Right lobe of liver (tissue), 6 donors: ENCODE results near the gene ULK4. TPM values are rescaled to one million over a fixed set of nuclear protein-coding genes. Genes with fewer than 3 reads are reported as not detected.
A peak's percentile ranks its signal among the peaks of the same experiment; 100 is the strongest.

Experiments
- ATAC-seq, 4 donors: fragments of 200-7000 bp; cut with Tn5 transposase; one replicate each; pipeline ENCODE4 v1.9.1; 2020; ENCODE audit warnings: mild to moderate bottlenecking in 4 of 4, moderate library complexity in 4 of 4
- DNase-seq, 3 donors: peaks; one replicate each; pipeline ENCODE4 v3.0.0-alpha.2; 2020
- H3K27ac ChIP-seq, 3 donors: fragments of 200-600 bp; one replicate each; pipeline ENCODE4 v1.8.0; 2022
- H3K27me3 ChIP-seq, 2 donors: fragments of 200-600 bp; one replicate each; pipeline ENCODE4 v1.8.0; 2022
- H3K36me3 ChIP-seq, 4 donors: fragments of 200-600 bp; sonication (generic) in 1 of 4; one replicate each; pipeline versions ENCODE4 v1.5.1 to v1.8.0; 2017 to 2022; ENCODE audit warnings: control low read depth in 1 of 4
- H3K4me1 ChIP-seq, 4 donors: fragments of 200-600 bp; sonication (generic) in 1 of 4; one replicate each; pipeline versions ENCODE4 v1.5.1 to v1.8.0; 2017 to 2022; ENCODE audit warnings: control low read depth in 1 of 4
- H3K4me3 ChIP-seq, 3 donors: fragments of 200-600 bp; one replicate each; pipeline ENCODE4 v1.8.0; 2022
- H3K9me3 ChIP-seq, 4 donors: fragments of 200-600 bp; sonication (generic) in 1 of 4; one replicate each; pipeline versions ENCODE4 v1.5.1 to v1.8.0; 2017 to 2022; ENCODE audit warnings: control low read depth in 1 of 4
- POLR2A ChIP-seq: fragments of 450-650 bp; IDR thresholded peaks from one replicate; pipeline ENCODE4 v1.6.1; 2017; ENCODE audit warnings: antibody characterized with exemption, mild to moderate bottlenecking
- WGBS: methylation state at CpG from one replicate; pipeline ENCODE4 v1.1.6; 2018; ENCODE audit warnings: low coverage, low lambda C conversion rate; ENCODE audit not compliant: insufficient coverage; ENCODE audit errors: missing lambda C conversion rate; 5-methylcytosine and 5-hydroxymethylcytosine counted together
- intact Hi-C, 2 donors: fragments of 100-400 bp; cut with DNase I; formaldehyde crosslinking; loops; one replicate each; pipeline versions ENCODE4 v1.11.2 to v1.14.1; 2022
- total RNA-seq, 6 experiments: library from RNA; depleted of rRNA in 2 of 6; stranded (reverse); fragments of >200 nt in 2 of 6; fragmentation: NEBNext Ultra II Directional in 3 of 6; extraction: Animal tissue kit (Norgen Biotek cat#: 25700) in 3 of 6; gene quantifications; one replicate each; pipeline versions ENCODE4 v1.1.0 to v1.2.4, GENCODE V29; 2016 to 2023
- TF ChIP-seq, protein P1 (sequence below), 4 donors: fragments of 200-600 bp in 3 of 4; fragments of 450-650 bp in 1 of 4; IDR thresholded peaks; one replicate each; pipeline versions ENCODE4 v1.5.1 to v1.8.0; 2016 to 2022; ENCODE audit warnings: antibody characterized with exemption in 4 of 4, mild to moderate bottlenecking in 2 of 4
- donor health status: DM: no; HTN: yes; CAD: no.
- donor health status: DM: no; HTN: no; CAD: no.
- donor health status: DM: no; HTN: no; CAD: no.
- donor health status: DM: no; HTN: yes; CAD: no.
- donor health status: DM: no; HTN: yes; CAD: no.

ULK4 gene
- total RNA-seq, 6 experiments from 2014 or later = 2.8 to 5.6 (median 4.9) TPM

DNA sequence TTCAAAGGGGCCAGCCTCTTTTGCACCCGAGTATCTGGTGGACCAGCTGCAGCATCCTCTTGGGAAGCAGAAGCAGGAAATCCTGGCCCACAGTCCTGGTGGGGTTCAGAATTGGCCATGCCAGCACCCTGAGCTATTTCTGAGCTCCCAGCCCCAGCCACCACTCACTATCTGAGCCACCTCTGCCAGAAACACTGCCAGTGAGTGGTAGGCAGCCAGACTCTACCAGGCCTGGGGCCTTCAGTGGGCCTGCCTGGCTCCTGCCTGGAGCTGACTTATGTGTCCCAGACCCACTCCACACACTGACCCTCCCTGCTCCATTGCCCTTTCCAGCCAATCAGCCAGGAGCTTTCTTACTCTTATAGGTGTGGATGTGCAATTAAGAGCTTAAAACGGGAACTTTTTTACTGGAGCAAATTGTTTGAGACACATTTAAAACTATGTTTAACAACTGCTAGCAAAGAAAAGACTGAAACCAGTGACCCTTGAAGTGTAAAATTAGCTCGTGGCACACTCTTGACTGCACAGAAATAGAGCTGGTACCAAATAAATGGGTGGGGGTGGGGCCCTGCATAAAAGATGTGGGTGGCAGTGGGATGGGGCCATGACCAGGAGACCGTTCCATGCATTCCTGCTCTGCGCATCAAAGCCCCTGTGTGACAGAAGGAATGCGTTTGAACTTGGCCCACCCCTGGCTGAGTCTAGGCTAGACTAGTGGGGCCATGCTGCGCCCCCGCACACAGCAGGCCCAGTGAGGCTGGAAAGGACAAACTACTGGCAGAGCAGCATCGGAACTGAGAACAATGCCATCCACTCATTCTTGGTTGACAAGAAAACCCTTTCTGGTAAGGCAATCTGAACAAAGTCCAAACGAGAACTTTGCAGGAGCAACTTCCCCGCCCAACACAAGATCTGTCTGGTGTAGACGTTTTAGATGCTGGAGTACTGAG is 714.6 kb downstream of the ULK4 start:
- DNase-seq = no peak
- H3K4me3 ChIP-seq = no peak overlapping the region

DNA sequence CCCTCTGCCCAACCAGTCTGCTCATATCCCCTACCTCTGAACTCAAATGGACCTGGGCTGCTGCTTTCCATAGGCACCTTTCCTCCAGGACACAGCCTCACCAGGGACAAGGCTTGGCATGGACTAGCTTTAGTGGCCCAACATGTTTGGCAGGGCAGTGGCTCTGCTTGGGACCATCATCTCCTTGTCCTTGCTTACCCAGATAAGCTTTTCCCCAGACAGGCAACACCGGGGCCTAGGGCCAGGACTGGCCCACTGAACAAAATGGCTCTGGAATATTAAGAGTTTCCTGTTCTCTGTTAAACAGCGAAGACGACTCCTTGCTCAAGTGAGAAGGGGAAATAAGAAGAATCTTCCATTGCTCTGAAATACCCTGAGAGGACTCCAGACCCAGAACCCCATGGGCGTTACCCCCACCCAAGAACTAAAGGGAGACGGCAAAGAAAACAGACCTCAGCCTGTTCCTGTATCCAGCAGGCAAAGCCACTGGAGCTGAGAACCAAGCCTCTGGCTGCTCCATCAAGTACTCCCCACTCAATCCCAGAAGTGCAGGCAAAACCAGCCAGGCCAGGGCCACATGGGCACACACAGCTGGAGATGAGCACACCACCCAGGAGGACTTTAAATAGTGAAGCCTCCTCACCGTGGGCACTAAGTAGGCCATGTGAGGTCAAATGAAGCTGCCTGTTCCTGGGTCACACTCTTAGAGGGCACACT is 717.1 kb downstream of the ULK4 start:
- ATAC-seq (peak in 1 of 4 donors; percentile 17), DNase-seq (no peak)
- no peak for TF ChIP-seq POLR2A
- TF ChIP-seq, protein P1, sequence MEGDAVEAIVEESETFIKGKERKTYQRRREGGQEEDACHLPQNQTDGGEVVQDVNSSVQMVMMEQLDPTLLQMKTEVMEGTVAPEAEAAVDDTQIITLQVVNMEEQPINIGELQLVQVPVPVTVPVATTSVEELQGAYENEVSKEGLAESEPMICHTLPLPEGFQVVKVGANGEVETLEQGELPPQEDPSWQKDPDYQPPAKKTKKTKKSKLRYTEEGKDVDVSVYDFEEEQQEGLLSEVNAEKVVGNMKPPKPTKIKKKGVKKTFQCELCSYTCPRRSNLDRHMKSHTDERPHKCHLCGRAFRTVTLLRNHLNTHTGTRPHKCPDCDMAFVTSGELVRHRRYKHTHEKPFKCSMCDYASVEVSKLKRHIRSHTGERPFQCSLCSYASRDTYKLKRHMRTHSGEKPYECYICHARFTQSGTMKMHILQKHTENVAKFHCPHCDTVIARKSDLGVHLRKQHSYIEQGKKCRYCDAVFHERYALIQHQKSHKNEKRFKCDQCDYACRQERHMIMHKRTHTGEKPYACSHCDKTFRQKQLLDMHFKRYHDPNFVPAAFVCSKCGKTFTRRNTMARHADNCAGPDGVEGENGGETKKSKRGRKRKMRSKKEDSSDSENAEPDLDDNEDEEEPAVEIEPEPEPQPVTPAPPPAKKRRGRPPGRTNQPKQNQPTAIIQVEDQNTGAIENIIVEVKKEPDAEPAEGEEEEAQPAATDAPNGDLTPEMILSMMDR (IDR thresholded peaks at IDR 0.05) = no peak
- WGBS = 86% methylated on average over 4 of the region's 6 CpGs
- Histone ChIP-seq H3K4me3 (no peak overlapping the region), H3K27ac (no peak overlapping the region), H3K9me3 (no peaks in the 10 kb centered on the region), H3K27me3 (no peaks in the 10 kb centered on the region), H3K4me1 (no peaks in the 10 kb centered on the region), H3K36me3 (peaks cover 0 to 19% (median 9%) of the 10 kb centered on the region in 4 donors)
- intact Hi-C loops = no loop called here

More for the DNA sequence above, 714.6 kb downstream of the ULK4 start:
- no peak for ATAC-seq
- 95% methylated on average over 9 of the region's 12 CpGs for WGBS
- Histone ChIP-seq H3K27me3 (no peaks in the 10 kb centered on the region), H3K27ac (no peak overlapping the region), H3K36me3 (no peaks in the 10 kb centered on the region), H3K9me3 (no peaks in the 10 kb centered on the region), H3K4me1 (no peaks in the 10 kb centered on the region)
- TF ChIP-seq, protein P1 (IDR thresholded peaks at IDR 0.05) = no peak
- TF ChIP-seq POLR2A = no peak
- intact Hi-C loops = no loop called here

DNA sequence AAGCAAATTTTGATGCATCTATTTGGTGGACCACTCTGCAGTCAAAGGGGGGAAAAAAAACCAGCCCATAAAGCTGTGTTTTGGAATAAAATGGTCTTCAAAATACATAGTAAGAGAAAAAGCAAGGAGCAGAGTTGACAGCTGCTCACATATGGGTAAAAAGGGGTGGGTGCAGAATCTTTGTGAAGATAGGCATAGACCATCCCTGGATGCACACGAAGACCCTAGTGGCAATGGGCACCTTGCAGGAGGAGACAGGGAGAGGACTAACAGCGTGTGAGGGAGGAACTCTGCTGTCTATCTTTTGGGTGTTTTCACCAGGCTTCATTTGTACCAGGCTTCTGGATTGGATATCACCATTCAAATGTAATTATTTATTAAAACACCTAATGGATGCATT is 718.7 kb downstream of the ULK4 start:
- no peak for ATAC-seq
- DNase-seq = no peak
- WGBS = 79% methylated on average over 2 of the region's 2 CpGs
- Histone ChIP-seq H3K4me3 (no peak overlapping the region), H3K4me1 (no peaks in the 10 kb centered on the region), H3K36me3 (peaks cover 0 to 35% (median 18%) of the 10 kb centered on the region in 4 donors), H3K27ac (no peak overlapping the region), H3K27me3 (no peaks in the 10 kb centered on the region), H3K9me3 (no peaks in the 10 kb centered on the region)
- intact Hi-C loops = no loop called here
- no peak for TF ChIP-seq POLR2A
- TF ChIP-seq, protein P1 (IDR thresholded peaks at IDR 0.05) = no peak

DNA sequence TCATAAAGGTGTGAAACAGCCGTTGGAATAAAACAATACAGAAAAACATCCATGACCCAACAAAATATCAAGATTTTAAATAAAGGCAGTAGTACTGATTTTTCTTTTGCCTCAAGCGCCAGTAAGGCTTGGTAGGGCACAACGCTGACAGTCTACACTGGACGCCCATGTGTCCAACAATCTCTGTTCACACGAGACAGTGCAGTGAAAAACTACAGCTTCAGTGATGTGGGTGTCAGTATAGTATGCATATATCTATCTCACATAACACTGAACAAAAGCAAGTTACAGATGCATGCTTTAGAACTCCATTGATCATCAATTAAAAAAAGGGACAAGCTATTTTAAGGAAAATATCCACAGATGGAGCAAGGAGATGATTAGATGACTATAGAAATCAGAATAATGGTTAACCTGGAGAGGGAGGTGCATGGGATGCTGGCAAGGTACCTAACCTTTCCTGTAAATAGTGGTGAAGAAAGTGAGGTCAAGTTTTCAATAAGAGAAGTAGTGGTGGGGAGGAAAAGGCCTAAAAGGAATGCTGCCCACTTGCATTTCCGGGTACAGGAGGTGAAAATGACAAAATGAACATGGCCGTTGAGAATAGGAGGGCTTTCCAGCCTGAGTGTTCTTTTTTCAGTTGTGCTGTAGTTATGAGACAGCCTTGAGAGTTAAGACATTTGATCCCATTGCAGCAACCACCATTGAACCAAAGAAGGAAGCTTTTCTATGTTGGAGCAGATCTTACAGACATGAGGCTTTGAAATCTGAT is 719.9 kb downstream of the ULK4 start:
- Histone ChIP-seq H3K36me3 (peaks cover 0 to 47% (median 28%) of the 10 kb centered on the region in 4 donors), H3K9me3 (no peaks in the 10 kb centered on the region), H3K4me3 (no peak overlapping the region), H3K4me1 (no peaks in the 10 kb centered on the region), H3K27me3 (no peaks in the 10 kb centered on the region), H3K27ac (no peak overlapping the region)
- 85% methylated on average over 6 of the region's 7 CpGs for WGBS
- intact Hi-C loops = no loop called here
- DNase-seq (no peak), ATAC-seq (no peak)
- TF ChIP-seq POLR2A = no peak
- TF ChIP-seq, protein P1 (IDR thresholded peaks at IDR 0.05) = no peak
